SK-N-MC (cell line): ENCODE data around the gene DOCK6.

Source experiments
- EZH2 ChIP-seq: fragments of 200-600 bp; sonication (generic); IDR thresholded peaks from one replicate; pipeline ENCODE4 v1.6.1; 2017; ENCODE audit warnings: antibody characterized with exemption
- POLR2AphosphoS5 ChIP-seq: IDR thresholded peaks from 2 replicates; pipeline ENCODE4 v1.6.1; 2012; ENCODE audit warnings: mild to moderate bottlenecking, low read depth, low read length, borderline replicate concordance

DNA sequence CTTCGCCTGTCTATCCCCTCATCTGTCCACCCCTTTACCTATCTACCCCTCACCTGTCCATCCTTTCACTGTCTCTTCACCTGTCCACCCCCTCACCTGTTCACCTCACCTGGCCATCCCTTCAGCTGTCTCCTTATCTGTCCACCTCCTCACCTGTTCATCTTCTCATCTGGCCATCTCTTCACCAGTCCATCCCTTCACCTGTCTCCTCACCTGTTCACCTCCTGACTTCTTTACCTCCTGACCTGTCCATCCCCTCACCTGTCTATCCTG lies 51.7 kb downstream of the DOCK6 start:
- no peak for TF ChIP-seq POLR2AphosphoS5
- no peak for TF ChIP-seq EZH2
